GM12878 (cell line): Measurements from ENCODE around the gene BAX. TPM values are rescaled to one million over a fixed set of nuclear protein-coding genes. Genes with fewer than 3 reads are reported as not detected.

ENCODE experiments used
- CEBPZ ChIP-seq: fragments of 150-350 bp; IDR thresholded peaks from 2 replicates; pipeline ENCODE4 v1.6.1; 2016; ENCODE audit warnings: low read depth, low read length
- CREM ChIP-seq: IDR thresholded peaks from 2 replicates; pipeline ENCODE4 v1.6.1; 2014; ENCODE audit warnings: antibody characterized with exemption, low read depth
- E2F4 ChIP-seq: IDR thresholded peaks from 2 replicates; pipeline ENCODE4 v1.6.1; 2012; ENCODE audit warnings: low read depth, low read length, improper control_type of control experiment
- GATAD2B ChIP-seq: fragments of 450-650 bp; conservative IDR thresholded peaks from 2 replicates; pipeline ENCODE4 v1.6.1; 2017; ENCODE audit warnings: low read depth, mild to moderate bottlenecking, moderate library complexity
- IKZF2 ChIP-seq, 2 experiments: fragments of 450-650 bp; IDR thresholded peaks; 2 replicates each; pipeline ENCODE4 v1.6.1; 2017; ENCODE audit warnings: mild to moderate bottlenecking in 2 of 2, moderate library complexity in 2 of 2
- JUND ChIP-seq: IDR thresholded peaks from 2 replicates; pipeline ENCODE4 v1.6.1; 2012; ENCODE audit warnings: low read depth, mild to moderate bottlenecking, low read length, improper control_type of control experiment, moderate library complexity
- KLF5 ChIP-seq: fragments of 450-650 bp; IDR thresholded peaks from 2 replicates; pipeline ENCODE4 v1.6.1; 2014; ENCODE audit warnings: mild to moderate bottlenecking; ENCODE audit not compliant: partially characterized antibody
- MTA2 ChIP-seq: fragments of 450-650 bp; IDR thresholded peaks from 2 replicates; pipeline ENCODE4 v1.6.1; 2016; ENCODE audit warnings: low read depth, mild to moderate bottlenecking, moderate library complexity
- NBN ChIP-seq: fragments of 450-650 bp; IDR thresholded peaks from 2 replicates; pipeline ENCODE4 v1.6.1; 2016
- POLR2A ChIP-seq: IDR thresholded peaks from 2 replicates; pipeline ENCODE4 v1.6.1; 2011; ENCODE audit warnings: low read depth, mild to moderate bottlenecking, low read length
- POLR2AphosphoS5 ChIP-seq: IDR thresholded peaks from 2 replicates; pipeline ENCODE4 v1.6.1; 2011; ENCODE audit warnings: mild to moderate bottlenecking, low read length, inconsistent platforms
- RAD51 ChIP-seq: fragments of 450-650 bp; IDR thresholded peaks from 2 replicates; pipeline ENCODE4 v1.6.1; 2016; ENCODE audit warnings: moderate library complexity, mild to moderate bottlenecking, inconsistent platforms
- RFX5 ChIP-seq: IDR thresholded peaks from 2 replicates; pipeline ENCODE4 v1.6.1; 2011; ENCODE audit warnings: low read depth, low read length, improper control_type of control experiment
- SIN3A ChIP-seq: IDR thresholded peaks from 2 replicates; pipeline ENCODE4 v1.6.1; 2012; ENCODE audit warnings: low read depth, low read length, improper control_type of control experiment
- SP1 ChIP-seq: IDR thresholded peaks from one replicate; pipeline ENCODE4 v1.6.1; 2011; ENCODE audit warnings: low read depth, low read length
- SREBF2 ChIP-seq: IDR thresholded peaks from 2 replicates; pipeline ENCODE4 v1.6.1; 2012; ENCODE audit warnings: mild to moderate bottlenecking, low read length
- YY1 ChIP-seq: IDR thresholded peaks from 2 replicates; pipeline ENCODE4 v1.6.1; 2011; ENCODE audit warnings: low read depth, mild to moderate bottlenecking, low read length
- polyA plus RNA-seq, 11 experiments: library from polyadenylated mRNA; depleted of rRNA in 4 of 11; unstranded in 6 of 11; stranded (reverse) in 5 of 11; fragments of >200 nt; fragmentation: Nextera tagmentation in 4 of 11; fragmentation: Illumina TruSeq in 1 of 11; extraction: Ambion mirVana in 4 of 11; extraction: Trizol in 1 of 11; gene quantifications; 1 replicate in 1 of 11; 2 replicates in 10 of 11; pipeline versions ENCODE4 v1.2.1 to v1.2.3, GENCODE V29; 2011 to 2016; ENCODE audit warnings: inconsistent platforms in 2 of 11, missing spikeins in 2 of 11, low read depth in 1 of 11
- total RNA-seq, 4 experiments: library from RNA; depleted of rRNA in 3 of 4; stranded (reverse); fragments of >200 nt in 3 of 4; fragmentation: Illumina TruSeq in 1 of 4; extraction: Trizol in 1 of 4; gene quantifications; 2 replicates each; pipeline versions ENCODE4 v1.2.1 to v1.2.3, GENCODE V29; 2013 to 2021
- TF ChIP-seq, protein P1 (sequence below): fragments of 450-650 bp; IDR thresholded peaks from 2 replicates; pipeline ENCODE4 v1.6.1; 2018; ENCODE audit warnings: borderline replicate concordance, mild to moderate bottlenecking; ENCODE audit not compliant: partially characterized antibody
- TF ChIP-seq, protein P2 (sequence below): fragments of 150-350 bp; IDR thresholded peaks from 2 replicates; pipeline ENCODE4 v1.6.1; 2014; ENCODE audit warnings: mild to moderate bottlenecking, low read depth, low read length
- TF ChIP-seq, protein P3 (sequence below): fragments of 450-650 bp; IDR thresholded peaks from 2 replicates; pipeline ENCODE4 v1.6.1; 2016; ENCODE audit warnings: mild to moderate bottlenecking

BAX gene
- total and polyA plus RNA-seq, 10 of the 15 experiments (the other 5 are each of a cell fraction or from before 2014, with no cell fraction given): 7.2 to 221 (median 137) TPM

DNA sequence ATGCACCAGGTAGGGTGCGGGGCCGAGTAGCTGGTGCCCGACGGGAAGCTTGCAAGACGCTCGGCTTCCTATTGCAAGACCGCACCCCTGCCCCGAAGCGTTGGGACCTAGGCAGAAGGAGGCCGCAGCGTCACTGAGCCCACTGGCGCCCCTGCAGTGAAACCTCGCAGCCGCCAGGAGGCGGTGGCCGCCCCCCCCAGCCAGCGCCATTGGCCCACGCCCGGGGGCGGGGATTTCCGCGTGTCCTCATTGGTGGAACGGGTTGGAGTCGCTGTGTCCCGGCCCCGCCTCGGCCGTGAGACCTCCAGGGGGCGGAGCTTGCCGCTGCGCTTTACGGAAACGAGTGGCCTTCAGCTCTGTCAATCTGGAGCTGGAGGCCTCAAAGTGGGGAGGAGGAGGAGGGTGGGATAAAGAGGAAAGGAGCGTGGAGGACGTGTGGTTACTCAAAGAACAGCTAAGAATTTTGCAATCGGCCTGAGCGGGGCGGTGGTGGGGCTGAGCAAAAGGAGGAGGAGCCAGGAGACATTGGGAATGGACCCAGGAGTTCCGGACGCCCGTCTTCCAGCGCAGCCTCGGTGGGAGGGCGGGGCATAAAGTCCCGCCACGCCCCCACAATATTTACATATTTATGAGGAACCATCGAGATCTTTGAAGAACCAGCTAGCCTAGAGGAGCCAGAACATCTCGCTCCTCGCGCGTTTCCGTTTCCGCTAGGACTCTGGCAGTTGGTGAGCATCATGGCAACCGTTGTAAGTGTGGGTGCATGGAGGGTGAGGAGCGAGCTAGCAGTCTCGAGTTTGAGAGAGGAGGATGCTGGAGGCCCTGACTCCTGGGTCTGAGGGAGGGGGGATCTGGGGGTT lies 38.7 kb downstream of the BAX start, which contains the start of the genes GYS1 and RUVBL2 (continued):
- peak; percentile 71; the same call in 1 of the 2 replicates for TF ChIP-seq RFX5
- peak; percentile 96 for TF ChIP-seq SP1
- TF ChIP-seq CEBPZ: peak; percentile 57; the same call in 1 of the 2 replicates
- peak; percentile 90 for TF ChIP-seq POLR2A
- TF ChIP-seq SREBF2: peak; percentile 34; the same call in 1 of the 2 replicates
- peak; percentile 78 for TF ChIP-seq CREM
- no peak for TF ChIP-seq RAD51
- peak; percentile 85 for TF ChIP-seq KLF5
- TF ChIP-seq, protein P1, sequence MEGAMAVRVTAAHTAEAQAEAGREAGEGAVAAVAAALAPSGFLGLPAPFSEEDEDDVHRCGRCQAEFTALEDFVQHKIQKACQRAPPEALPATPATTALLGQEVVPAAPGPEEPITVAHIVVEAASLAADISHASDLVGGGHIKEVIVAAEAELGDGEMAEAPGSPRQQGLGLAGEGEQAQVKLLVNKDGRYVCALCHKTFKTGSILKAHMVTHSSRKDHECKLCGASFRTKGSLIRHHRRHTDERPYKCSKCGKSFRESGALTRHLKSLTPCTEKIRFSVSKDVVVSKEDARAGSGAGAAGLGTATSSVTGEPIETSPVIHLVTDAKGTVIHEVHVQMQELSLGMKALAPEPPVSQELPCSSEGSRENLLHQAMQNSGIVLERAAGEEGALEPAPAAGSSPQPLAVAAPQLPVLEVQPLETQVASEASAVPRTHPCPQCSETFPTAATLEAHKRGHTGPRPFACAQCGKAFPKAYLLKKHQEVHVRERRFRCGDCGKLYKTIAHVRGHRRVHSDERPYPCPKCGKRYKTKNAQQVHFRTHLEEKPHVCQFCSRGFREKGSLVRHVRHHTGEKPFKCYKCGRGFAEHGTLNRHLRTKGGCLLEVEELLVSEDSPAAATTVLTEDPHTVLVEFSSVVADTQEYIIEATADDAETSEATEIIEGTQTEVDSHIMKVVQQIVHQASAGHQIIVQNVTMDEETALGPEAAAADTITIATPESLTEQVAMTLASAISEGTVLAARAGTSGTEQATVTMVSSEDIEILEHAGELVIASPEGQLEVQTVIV: peak; percentile 33
- TF ChIP-seq POLR2AphosphoS5: peak; percentile 83
- peak; percentile 79 for TF ChIP-seq NBN
- TF ChIP-seq, protein P2, sequence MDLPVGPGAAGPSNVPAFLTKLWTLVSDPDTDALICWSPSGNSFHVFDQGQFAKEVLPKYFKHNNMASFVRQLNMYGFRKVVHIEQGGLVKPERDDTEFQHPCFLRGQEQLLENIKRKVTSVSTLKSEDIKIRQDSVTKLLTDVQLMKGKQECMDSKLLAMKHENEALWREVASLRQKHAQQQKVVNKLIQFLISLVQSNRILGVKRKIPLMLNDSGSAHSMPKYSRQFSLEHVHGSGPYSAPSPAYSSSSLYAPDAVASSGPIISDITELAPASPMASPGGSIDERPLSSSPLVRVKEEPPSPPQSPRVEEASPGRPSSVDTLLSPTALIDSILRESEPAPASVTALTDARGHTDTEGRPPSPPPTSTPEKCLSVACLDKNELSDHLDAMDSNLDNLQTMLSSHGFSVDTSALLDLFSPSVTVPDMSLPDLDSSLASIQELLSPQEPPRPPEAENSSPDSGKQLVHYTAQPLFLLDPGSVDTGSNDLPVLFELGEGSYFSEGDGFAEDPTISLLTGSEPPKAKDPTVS: peak; percentile 88
- TF ChIP-seq IKZF2 (IDR thresholded peaks at IDR 0.05): peak; percentile 97 to 98
- TF ChIP-seq YY1: peak; percentile 94
- TF ChIP-seq E2F4: no peak
- TF ChIP-seq SIN3A: peak; percentile 87
- TF ChIP-seq MTA2: peak; percentile 84
- peak; percentile 93 for TF ChIP-seq GATAD2B
- TF ChIP-seq, protein P3, sequence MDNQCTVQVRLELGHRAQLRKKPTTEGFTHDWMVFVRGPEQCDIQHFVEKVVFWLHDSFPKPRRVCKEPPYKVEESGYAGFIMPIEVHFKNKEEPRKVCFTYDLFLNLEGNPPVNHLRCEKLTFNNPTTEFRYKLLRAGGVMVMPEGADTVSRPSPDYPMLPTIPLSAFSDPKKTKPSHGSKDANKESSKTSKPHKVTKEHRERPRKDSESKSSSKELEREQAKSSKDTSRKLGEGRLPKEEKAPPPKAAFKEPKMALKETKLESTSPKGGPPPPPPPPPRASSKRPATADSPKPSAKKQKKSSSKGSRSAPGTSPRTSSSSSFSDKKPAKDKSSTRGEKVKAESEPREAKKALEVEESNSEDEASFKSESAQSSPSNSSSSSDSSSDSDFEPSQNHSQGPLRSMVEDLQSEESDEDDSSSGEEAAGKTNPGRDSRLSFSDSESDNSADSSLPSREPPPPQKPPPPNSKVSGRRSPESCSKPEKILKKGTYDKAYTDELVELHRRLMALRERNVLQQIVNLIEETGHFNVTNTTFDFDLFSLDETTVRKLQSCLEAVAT: peak; percentile 66; the same call in 1 of the 2 replicates
- 0 out of 2 replicates have a peak, but pooled peaks have one; percentile 32 for TF ChIP-seq JUND
